NCI-H2227 (cell line): ENCODE measurements around the gene CUX1.
"Not testable (repeated sequence)": the region's sequence is repeated elsewhere in the genome, so short reads cannot be mapped to it uniquely, and the experiment has no call there.

ENCODE experiments used
- DNase-seq: peaks from one replicate; lab custom pipeline; 2025; ENCODE audit not compliant: unreplicated experiment; lab: John Stamatoyannopoulos, UW

The CUX1 gene

GRCh38 chr7:102119213-102119651, 301.8 kb downstream of the CUX1 start:
- DNase-seq, result no peak

DNA sequence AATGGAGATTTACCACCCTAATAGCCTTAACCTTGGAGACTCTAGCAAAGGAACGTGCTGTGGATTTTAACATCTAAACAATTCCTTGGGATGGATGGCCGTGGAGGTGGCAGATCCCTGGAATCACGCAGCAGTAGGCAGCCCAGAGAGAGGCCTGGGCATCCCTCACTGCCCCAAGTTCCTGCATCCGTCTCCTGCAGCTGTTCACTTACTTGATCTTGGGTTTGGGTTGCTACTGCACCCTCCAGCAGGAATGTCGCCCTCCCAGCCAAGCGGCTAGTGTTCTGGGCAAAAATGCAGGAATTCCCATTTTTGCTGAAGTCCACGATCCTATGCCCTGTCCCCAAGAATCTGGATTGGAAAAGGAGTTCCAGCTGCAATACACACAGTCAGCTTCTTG, 302.5 kb downstream of the CUX1 start:
- DNase-seq, result no peak

DNA sequence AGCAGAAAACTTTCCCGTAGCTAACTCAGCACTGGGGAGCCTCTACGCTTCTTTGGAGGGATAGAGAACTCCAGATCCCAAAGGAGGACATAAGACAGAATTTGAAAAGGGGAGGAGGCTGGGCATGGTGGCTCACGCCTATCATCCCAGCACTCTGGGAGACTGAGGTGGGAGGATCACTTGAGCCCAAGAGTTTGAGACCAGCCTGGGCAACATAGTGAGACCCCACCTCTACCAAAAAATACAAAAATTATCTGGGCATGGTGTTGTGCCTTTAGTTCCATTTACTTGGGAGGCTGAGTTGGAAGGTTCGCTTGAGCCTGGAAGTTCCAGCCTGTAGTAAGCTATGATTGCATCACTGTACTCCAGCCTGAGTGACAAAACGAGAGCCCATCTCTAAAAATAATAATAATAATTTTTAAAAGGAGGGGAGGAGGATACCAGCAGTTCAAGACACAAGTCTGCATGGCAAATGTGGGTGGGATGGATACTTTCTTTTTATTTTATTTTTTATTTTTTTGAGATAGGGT, 303.3 kb downstream of the CUX1 start:
- no peak for DNase-seq

- DNase-seq, result peak; percentile 18
These were observed 304.6 kb downstream of the CUX1 start for GRCh38 chr7:102122026-102122425.

DNA sequence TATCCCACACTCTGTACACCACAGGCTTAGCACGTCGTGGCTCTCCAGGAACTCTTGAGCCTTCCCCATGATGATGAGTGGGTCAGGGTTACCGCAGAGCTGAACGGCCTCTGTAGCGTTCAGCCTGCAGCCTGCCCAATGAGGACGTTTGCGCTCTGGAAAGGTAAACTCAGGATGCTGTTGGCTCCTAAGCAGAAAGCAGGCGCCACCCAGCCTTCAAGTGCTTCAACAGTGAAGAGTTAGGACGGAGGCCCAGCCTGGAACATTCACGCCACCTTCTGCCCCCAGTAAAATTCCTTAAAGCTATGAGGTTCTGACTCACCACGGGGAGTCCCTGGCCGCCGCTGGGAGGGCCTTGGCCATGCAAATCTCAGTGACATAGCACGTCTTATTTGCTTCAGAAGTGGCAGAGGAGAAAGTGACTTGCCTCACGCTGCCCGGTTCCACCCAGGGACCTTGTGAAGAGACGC, 307.7 kb downstream of the CUX1 start:
- DNase-seq, result peak; percentile 19

DNA sequence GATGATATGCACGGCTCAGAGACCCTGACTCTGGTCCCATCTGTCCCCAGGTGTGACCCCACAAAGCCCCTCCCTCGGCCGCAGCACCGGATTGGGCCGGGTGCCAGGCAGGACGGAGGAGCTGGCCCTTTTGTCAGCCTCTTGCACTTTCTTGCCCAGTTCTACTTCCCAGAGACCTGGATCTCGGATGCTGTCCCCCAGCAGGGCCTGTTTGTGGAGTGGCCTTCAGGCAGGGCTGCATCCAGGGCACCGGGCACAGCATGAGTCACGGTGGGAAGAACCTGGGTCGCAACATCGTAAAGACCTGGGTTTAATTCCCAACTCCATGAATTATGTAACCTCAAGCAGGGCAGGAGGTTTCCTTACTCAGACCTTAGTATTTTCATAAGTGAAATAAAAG, 310.9 kb downstream of the CUX1 start:
- no peak for DNase-seq

- peak; percentile 22 for DNase-seq
These were observed 312.4 kb downstream of the CUX1 start for GRCh38 chr7:102129636-102130370.

DNA sequence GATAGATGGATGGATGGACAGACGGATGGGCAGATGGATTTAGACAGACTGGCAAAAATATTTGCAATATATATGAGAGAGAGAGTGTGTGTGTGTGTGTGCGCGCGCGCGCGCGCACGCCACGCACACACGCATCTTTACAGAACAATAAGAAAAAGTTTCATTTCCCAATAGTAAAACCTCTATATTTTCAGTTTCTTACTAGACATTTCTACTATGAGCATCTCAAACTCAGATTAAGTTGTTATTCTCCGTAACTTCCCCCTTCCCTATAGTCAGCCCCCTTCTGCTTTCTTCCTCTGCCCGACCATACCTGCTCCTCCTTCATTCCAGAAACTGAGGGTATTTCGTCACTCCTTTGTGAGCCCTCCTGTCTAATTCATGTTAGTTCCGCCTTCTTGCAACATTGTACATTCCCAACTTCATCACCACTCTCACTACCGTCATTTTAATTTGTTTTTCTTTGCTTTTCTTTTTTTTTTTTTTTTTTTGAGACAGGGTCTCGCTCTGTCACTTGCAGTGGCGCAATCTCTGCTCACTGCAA, 314.9 kb downstream of the CUX1 start:
- no peak for DNase-seq

GRCh38 chr7:102138676-102139075, 321.2 kb downstream of the CUX1 start:
- no peak for DNase-seq

- no peak for DNase-seq
These were observed 323.5 kb downstream of the CUX1 start for GRCh38 chr7:102140952-102141370.

- DNase-seq, result not testable (repeated sequence)
These were observed 325.0 kb downstream of the CUX1 start for GRCh38 chr7:102142433-102142832.

GRCh38 chr7:102146122-102146521, 328.7 kb downstream of the CUX1 start:
- DNase-seq, result no peak

DNA sequence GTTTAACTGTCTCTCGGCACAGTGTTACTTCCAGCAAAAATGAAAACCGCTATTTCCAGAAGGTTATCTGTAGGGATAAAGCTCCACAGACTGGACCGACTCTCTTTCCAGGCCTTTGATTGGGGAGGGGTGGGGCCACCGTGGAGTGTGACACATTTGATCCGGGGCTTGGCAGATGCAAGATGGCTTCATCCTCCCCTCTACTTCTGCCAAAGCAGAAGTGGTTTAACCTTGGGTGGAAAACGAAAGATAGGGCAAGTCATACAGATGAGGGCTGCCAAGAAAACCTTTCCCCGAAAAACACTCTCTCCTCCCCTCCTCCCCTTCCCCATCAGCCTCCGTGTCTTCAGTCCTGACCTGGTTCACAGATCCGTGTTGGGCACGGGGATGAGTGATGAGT, 329.6 kb downstream of the CUX1 start:
- DNase-seq, result no peak

DNA sequence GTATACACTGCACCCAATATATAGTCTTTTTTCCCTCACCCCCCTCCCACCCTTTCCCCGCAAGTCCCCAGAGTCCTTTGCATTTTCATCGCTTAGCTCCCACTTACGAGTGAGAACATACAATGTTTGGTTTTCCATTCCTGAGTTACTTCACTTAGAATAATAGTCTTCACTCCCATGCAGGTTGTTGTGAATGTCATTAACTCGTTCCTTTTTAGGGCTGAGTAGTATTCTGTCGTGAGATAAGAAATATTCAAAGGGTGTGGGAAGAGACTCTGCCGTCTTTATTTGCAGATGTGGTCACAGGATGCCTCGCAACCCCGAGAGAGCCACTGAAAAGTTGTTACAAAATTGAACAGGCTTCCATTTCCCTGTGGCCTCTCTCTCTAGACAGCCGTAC, 331.4 kb downstream of the CUX1 start:
- no peak for DNase-seq

GRCh38 chr7:102149416-102149815, 332.0 kb downstream of the CUX1 start:
- no peak for DNase-seq

DNA sequence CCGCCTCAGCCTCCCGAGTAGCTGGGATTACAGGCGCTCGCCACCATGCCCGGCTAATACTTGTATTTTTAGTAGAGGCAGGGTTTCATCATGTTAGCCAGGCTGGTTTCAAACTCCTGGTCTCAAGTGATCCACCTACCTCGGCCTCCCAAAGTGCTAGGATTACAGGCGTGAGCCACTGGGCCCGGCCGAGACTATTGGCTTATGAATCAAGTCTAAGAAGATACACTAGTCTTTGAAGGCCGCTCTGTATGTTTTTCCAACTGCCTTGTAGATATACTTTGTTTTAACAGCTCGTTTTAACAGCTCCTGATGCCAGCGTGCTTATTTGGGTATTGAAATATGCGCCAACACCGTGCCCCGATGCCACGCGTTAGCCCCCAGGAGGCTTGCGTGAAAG, 332.8 kb downstream of the CUX1 start:
- DNase-seq, result no peak

GRCh38 chr7:102152672-102153598, 335.5 kb downstream of the CUX1 start:
- DNase-seq, result no peak

GRCh38 chr7:102153599-102153946, 336.1 kb downstream of the CUX1 start:
- DNase-seq, result no peak

- DNase-seq, result no peak
These were observed 337.0 kb downstream of the CUX1 start for GRCh38 chr7:102154425-102154824.

- DNase-seq, result no peak
These were observed 338.5 kb downstream of the CUX1 start for GRCh38 chr7:102155821-102156441.

- no peak for DNase-seq
These were observed 339.4 kb downstream of the CUX1 start for GRCh38 chr7:102156867-102157266.
